Measurements from ENCODE around the gene CRIP1.

GRCh38 chr14:105480807-105481801 lies 5.6 kb upstream of the CRIP1 start:
- TF ChIP-seq CTCF (optimal IDR thresholded peaks at IDR 0.05 in 1 of 3, IDR thresholded peaks at IDR 0.05 in 1 of 3, conservative IDR thresholded peaks at IDR 0.05 in 1 of 3; ENCODE audit: extremely low read depth in 1 of 3, insufficient read depth in 2 of 3, low read length in 3 of 3) (peak in 2 of 3 experiments; percentile 96 to 100), EZH2 (IDR thresholded peaks at IDR 0.05; ENCODE audit: low read length) (no peak)

All from keratinocyte (primary cell).